H1 (cell line): ENCODE measurements around the gene TSPAN2. TPM values are rescaled to one million over a fixed set of nuclear protein-coding genes. Genes with fewer than 3 reads are reported as not detected.

Experiments used
- RAD21 ChIP-seq, 2 experiments: IDR thresholded peaks in 1 of 2; conservative IDR thresholded peaks in 1 of 2; 2 replicates each; pipeline ENCODE4 v1.6.1; 2011; ENCODE audit warnings: low read depth in 2 of 2, low read length in 2 of 2, improper control_type of control experiment in 1 of 2, inconsistent platforms in 1 of 2, mild to moderate bottlenecking in 1 of 2, moderate library complexity in 1 of 2
- SIN3A ChIP-seq, 2 experiments: IDR thresholded peaks in 1 of 2; conservative IDR thresholded peaks in 1 of 2; 2 replicates each; pipeline ENCODE4 v1.6.1; 2011 to 2012; ENCODE audit warnings: low read length in 2 of 2, improper control_type of control experiment in 1 of 2, low read depth in 1 of 2, mild to moderate bottlenecking in 1 of 2
- ZNF274 ChIP-seq: IDR thresholded peaks from 2 replicates; pipeline ENCODE4 v1.7.0; 2012; ENCODE audit warnings: low read length, borderline replicate concordance; ENCODE audit errors: extremely low read depth
- polyA plus RNA-seq, 7 experiments: library from polyadenylated mRNA; depleted of rRNA in 3 of 7; stranded (reverse) in 5 of 7; unstranded in 2 of 7; fragments of >200 nt in 5 of 7; fragments of 200-250 nt in 2 of 7; gene quantifications; 1 replicate in 5 of 7; 2 replicates in 1 of 7; 4 replicates in 1 of 7; pipeline versions ENCODE4 v1.2.1 to v1.2.3, GENCODE V29; 2011 to 2013; ENCODE audit warnings: missing spikeins in 2 of 7, mixed read lengths in 2 of 7
- total RNA-seq: library from RNA; stranded (reverse); fragmentation: NEBNext Ultra II Directional; extraction: Animal tissue kit (Norgen Biotek cat#: 25700); gene quantifications from 2 replicates; pipeline ENCODE4 v1.2.1, GENCODE V29; 2021

Gene TSPAN2
- total and polyA plus RNA-seq, 2 of the 8 experiments (the other 6 are each of a cell fraction or from before 2014, with no cell fraction given), result 7.4 to 14.2 TPM

- TF ChIP-seq RAD21 (IDR thresholded peaks at IDR 0.05 in 1 of 2, conservative IDR thresholded peaks at IDR 0.05 in 1 of 2; ENCODE audit: low read depth in 2 of 2, low read length in 2 of 2) (no peak), ZNF274 (no peak), SIN3A (conservative IDR thresholded peaks at IDR 0.05 in 1 of 2, IDR thresholded peaks at IDR 0.05 in 1 of 2; ENCODE audit: low read depth in 1 of 2, low read length in 2 of 2) (no peak)
Observed at GRCh38 chr1:115133440-115133839, 44.1 kb upstream of the TSPAN2 start (continued).
